GM12892 (cell line): ENCODE measurements around the gene YEATS4.

ENCODE experiments used
- POLR2A ChIP-seq: IDR thresholded peaks from 2 replicates; pipeline ENCODE4 v1.6.1; 2011; ENCODE audit warnings: low read depth, low read length, control low read depth
- POLR2AphosphoS5 ChIP-seq: IDR thresholded peaks from 2 replicates; pipeline ENCODE4 v1.6.1; 2011; ENCODE audit warnings: low read depth, low read length, control low read depth
- TAF1 ChIP-seq: IDR thresholded peaks from 2 replicates; pipeline ENCODE4 v1.6.1; 2011; ENCODE audit warnings: low read depth, mild to moderate bottlenecking, control low read depth, low read length, borderline replicate concordance

DNA sequence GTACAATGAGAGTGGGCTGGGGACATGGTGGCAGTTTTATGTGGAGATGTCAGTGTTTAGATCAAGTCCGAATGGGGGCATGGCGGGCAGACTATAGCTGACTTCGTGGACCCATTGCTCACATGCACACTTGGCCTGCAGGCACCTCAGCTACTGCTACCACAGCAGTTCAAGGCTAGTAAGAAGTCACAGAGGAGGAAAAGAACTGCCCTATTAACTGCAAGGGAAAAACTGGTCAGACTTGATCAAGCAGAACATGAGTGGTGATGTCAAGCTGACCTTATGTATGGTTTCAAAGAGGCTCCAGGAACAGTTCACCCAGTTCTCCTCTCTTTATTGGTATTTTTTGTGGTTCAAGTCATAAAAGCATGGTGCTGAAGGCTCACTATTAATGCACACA lies 80.5 kb downstream of the YEATS4 start:
- TF ChIP-seq POLR2AphosphoS5 (no peak), POLR2A (no peak), TAF1 (no peak)
